Activated CD8-positive, alpha-beta memory T cell treated with anti-CD3 and anti-CD28 coated beads, Interleukin-2, amount 50 U/mL, for 4 hours (primary cell): ENCODE results near the gene KDELR3.
A peak's percentile ranks its signal among the peaks of the same experiment; 100 is the strongest.
"Not testable (repeated sequence)": the region's sequence is repeated elsewhere in the genome, so short reads cannot be mapped to it uniquely, and the experiment has no call there.

Experiments used
- DNase-seq: peaks from one replicate; pipeline ENCODE4 v3.0.0-alpha.2; 2020

The KDELR3 gene

GRCh38 chr22:38456841-38457699 is 10.8 kb upstream of the KDELR3 start:
- DNase-seq: no peak

- DNase-seq: no peak
These were observed 7.5 kb upstream of the KDELR3 start for GRCh38 chr22:38460426-38460840.

GRCh38 chr22:38461057-38461413 is 6.9 kb upstream of the KDELR3 start:
- DNase-seq: no peak

GRCh38 chr22:38461414-38462081 is 6.3 kb upstream of the KDELR3 start:
- peak; percentile 44 for DNase-seq

- no peak for DNase-seq
These were observed 4.7 kb upstream of the KDELR3 start for GRCh38 chr22:38462960-38463784.

GRCh38 chr22:38464992-38465672 is 2.8 kb upstream of the KDELR3 start:
- no peak for DNase-seq

- no peak for DNase-seq
These were observed 2.0 kb upstream of the KDELR3 start for GRCh38 chr22:38465673-38466490.

- DNase-seq: no peak
These were observed 425 bp upstream of the KDELR3 start for GRCh38 chr22:38467438-38467903.

GRCh38 chr22:38468443-38469305 is 778 bp downstream of the KDELR3 start:
- no peak for DNase-seq

- DNase-seq: no peak
These were observed 1.4 kb downstream of the KDELR3 start for GRCh38 chr22:38469306-38469781.

GRCh38 chr22:38470179-38470578 is 2.3 kb downstream of the KDELR3 start:
- not testable (repeated sequence) for DNase-seq

- no peak for DNase-seq
These were observed 3.3 kb downstream of the KDELR3 start for GRCh38 chr22:38471237-38471636.

- DNase-seq: no peak
These were observed 6.2 kb downstream of the KDELR3 start for GRCh38 chr22:38474003-38474607.

- no peak for DNase-seq
These were observed 9.7 kb downstream of the KDELR3 start for GRCh38 chr22:38477585-38477984.

- DNase-seq: no peak
These were observed 11.4 kb downstream of the KDELR3 start for GRCh38 chr22:38479096-38479837.

- DNase-seq: no peak
These were observed 13.4 kb downstream of the KDELR3 start for GRCh38 chr22:38481162-38481870.

GRCh38 chr22:38481871-38482332 is 14.0 kb downstream of the KDELR3 start:
- DNase-seq: no peak

- DNase-seq: no peak
These were observed 14.9 kb downstream of the KDELR3 start for GRCh38 chr22:38482662-38483308.
